Measurements from ENCODE around the gene GMDS.

The GMDS gene

DNA sequence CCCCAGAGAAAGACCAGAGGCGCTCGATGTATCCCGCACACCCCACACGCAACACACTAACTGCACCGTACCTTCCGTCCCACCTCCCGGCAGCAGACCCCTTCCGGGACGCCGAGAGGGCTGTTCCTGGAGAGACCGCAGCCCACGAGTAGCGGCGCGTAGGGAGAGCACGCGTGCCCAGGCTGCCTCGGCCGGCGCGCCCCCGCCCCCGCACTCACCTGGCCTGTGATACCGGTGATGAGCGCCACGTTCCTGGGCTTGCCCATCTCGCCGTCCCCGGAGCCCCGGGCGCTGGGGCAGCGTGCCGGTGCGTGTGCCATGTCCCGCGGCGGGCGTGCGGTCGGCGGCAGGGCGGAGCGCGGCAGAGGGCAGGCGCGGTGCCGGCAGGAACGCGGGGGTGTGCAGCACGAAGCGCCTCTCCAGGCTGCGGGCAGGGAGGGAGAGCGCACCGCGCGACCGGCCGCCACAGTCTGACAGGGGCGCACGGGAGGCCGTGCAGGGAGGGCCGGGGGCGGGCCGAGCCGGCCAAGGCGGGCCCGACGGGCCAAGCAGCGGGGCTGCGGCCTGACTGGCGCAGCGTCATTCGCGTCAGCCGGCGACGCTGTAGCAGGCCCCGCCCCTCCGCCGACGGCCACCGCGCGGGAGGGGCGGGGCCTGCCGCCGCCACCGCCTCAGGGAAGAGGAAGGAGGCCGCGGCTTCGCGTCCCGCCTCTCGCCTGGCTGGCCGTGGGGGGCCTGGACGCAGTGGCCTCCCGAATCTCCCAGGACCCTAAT, at the start of gene GMDS:
GMDS (minus strand) TSS at position 503 of the 774 bp plus-strand sequence.
- DNase-seq (ENCODE audit: low spot score): peak; percentile 89

DNA sequence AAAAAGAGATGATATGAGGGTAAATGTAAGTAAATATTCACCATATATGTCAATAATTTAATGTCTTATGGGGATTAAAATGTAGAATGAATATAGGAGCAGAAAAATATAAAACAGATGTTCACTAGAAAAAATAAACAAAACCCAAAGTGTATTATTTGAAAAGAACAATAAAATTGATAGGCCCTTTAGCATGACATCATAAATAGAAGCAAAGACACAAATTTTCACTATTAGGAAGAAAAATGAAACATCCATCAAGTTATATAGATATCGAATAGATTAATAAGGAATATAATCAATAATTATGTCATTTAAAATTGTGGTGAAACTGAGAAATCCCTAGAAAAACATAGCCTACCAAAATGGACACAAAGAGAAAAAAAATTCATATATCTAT, 40.1 kb upstream of the GMDS start:
- no peak for DNase-seq (ENCODE audit: low spot score)

DNA sequence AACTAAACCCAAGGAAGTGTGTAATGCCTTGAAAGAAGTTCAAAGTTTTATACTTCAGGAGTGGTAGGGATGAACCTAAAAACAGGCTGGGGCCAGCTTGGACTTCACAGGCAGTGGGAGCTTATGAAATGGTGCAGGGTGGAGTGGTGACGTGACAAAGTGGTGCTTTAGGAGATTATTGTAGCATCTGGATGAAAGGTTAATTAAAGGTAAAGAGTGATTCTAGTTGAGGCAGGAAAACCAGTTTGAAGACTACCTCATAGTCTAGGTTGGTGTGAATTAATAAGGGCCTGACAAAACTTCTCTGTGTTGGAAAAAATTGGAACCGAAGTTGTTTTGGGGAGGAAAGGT, 30.5 kb upstream of the GMDS start:
- no peak for DNase-seq (ENCODE audit: low spot score)

DNA sequence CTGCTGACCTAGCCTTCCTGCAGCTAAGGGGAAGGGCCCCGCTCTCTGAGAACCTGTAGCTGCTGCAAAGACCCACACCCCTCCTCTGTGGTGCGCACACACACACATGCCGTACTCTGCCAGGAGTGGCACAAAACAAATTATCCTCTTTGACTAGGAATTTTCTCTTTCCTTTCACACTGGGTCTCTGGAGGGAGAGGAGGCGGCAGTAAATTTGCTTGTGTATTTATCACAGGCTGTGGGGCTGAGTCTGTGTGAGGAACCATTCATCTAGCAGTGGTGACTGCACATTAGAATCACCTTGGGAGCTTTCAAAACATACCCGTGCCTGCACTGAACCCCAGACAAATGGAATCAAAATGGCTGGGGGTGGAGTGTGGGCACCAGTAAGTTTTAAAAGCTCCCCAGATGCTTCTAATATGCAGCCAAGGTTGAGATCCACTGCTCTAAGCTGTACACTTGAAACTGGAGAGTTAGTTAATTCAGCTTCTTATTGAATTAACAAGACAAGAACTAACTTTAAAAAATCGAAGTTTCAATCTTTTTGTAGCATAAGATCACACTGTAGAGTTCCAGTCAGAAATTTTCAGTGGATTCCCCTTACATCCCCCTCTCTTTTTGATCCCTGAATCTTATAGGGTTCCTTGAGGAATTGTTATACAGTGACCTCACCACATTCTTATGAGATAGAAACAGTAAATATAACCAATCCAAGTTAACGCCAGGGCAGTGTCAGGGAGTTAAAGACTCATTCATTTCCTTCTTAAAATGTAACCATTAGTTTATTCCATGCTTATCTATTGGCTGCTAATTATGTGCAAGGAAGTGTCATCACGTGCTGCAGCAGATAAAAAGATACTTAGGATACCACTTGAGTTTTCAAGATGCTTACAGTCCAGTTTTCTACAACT, 29.8 kb upstream of the GMDS start:
- no peak for DNase-seq (ENCODE audit: low spot score)

DNA sequence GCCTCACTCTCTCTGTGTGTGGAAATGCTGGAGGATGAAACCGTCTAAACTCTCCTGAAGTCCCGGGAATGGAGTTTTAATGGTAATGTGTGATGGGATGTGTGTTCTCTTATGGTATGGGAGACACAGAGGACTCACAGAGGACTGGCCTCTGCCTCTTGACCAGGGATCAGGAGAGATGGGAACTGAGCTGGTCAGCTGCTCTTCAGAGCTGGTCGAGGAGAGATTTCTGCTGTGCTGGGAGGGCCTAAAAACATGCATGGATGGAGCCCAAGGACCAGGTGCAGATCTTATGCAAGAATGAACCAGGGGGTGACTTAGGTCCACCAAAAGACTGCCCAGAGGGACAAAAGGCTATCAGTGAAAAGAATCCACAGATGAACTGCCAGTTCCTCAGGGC, 27.3 kb upstream of the GMDS start:
- DNase-seq (ENCODE audit: low spot score): no peak

DNA sequence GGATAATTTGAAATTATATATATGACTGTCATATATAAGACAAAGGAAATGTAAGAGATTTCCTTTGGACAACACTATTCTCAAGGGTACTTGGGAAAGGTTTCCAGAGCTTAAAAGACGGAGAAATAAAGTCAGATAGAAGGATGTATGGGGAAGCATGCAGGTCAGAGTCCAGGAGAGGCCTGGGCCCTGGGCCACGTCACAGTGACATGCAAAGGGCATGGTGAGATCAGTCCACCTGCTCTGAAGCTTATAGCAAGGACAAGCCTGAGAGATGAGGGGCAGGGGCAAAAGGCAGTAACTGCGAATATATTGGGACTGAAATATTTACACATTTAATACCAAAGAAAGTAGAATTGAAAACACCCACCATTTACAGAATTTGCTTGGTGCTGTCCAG, 24.6 kb upstream of the GMDS start:
- DNase-seq (ENCODE audit: low spot score): no peak

DNA sequence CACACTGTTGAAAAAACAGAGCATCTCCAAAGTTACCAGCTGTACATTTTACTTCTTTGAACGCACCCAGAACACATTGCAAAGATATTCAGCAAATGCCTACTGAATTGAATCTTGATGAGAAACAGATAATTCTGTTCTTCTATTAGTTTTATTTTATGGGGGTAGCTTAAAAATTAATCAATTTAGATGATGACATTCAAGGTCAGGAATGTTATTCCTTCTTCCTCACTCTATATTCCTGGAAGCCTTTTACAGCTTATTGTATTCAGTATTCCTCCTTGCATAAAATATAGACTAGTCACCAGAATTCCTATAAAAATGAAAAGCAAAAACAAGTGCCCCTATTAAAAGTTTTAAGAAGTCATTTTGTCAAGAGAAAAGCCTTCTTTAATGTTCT, 21.4 kb upstream of the GMDS start:
- DNase-seq (ENCODE audit: low spot score): no peak

DNA sequence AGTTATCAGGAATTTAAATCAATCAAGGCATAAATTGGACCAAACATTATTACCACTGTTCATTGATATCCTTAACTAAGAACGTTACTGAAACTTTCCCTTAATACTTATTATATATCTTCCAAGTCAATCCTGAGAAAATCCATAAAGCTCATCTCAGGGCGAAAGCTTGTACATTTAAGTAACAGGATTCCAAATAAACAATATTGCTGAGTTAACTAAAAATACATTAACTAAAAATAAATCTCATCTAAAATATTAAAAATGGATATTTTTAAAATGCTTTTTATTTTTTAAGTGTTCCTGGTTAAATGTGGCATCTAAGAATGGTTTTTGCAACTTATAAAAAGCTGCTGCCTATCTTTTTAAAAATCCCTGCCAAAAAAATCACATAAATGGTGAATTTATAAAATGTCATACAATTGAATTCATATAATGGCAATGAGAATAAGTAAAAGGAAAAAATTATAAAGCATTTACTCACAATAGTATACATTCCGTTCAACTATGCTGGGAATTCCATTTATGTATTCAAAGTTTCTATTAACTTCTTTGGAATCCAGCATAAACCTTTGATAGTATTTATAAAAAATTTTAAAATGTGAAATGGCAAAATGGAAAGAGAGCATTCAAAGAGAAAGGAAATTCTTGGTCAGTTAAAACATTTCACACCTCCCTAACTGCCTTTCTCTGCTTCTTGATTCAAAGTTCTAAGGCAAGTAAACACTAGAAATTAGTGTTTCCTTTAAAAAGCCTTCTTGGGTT, 20.8 kb upstream of the GMDS start:
- no peak for DNase-seq (ENCODE audit: low spot score)

DNA sequence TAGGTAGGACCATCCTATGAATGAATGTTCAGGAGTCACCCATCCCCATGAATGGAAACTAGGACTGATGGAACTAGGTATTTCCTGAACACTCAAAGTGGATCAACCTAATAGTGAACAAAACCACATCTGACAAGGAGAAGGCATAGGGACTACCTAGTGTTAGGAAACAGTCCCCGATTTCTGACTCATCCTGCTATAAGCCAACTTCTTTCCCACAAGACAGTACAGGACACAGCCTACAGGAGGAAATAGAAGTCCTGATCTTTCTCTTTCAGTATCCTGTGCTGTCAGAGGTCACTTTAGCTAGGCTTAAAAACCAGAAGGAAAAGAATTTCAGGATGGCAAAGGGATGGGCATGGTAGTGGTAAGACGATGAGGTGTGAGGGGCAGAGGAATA, 19.5 kb upstream of the GMDS start:
- DNase-seq (ENCODE audit: low spot score): no peak

DNA sequence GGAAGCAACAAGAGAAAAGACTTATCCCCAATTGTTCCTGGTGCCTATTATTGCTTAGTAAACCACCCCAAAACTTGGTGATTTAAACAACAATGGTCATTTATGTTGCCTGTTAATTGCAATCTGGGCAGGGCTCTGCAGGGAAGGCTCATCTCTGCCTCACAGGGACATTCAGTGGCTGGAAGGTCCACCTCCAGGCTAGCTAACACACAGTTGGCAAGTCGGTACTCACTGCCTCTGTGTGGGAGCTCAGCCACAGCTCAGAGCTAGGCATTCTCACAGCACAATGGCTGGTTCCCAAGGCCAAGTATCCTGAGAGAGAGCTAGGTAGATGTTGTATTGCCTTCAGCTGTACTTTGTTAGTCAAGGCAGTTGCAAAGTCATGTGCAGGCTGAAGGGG, 18.5 kb upstream of the GMDS start:
- no peak for DNase-seq (ENCODE audit: low spot score)

DNA sequence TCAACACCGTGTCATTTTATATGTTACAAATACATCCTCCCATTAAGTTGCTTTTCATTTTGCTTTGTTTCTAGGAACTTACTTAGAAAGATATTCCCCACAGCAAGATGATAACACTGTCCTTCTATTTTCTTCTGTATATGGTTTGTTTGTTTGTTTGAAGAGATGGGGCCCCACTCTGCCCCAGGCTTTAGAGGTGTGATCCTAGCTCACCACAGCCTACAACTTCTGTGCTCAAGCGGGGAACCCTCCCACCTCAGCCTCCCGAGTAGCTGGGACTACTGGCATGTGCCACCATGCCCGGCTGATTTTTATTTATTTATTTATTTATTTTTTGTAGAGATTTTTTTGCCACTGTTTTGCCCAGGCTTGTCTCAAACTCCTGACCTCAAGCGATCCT, 14.2 kb upstream of the GMDS start:
- no peak for DNase-seq (ENCODE audit: low spot score)

DNA sequence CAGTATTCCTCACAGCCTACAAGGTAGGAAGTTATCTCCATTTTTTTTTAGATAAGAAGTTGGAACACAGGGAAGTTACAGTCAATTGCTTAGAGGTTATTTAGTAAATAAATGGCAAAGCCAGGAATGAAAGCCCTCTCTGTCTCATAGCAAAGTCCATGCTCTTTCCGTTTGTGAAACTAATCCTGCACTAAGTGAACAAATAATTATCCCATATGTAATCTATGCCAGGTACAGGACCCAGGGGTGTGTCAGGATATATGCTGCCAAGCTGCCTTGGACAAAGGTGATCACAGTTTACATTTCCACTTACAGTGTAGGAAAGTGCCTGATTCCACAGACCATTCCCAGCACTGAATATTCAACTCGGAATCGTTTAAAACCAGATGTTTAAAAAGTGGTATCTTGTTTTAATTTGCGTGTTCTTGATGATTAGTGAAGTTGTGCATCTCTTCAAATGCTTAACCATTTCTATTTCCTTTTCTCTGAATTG, 13.6 kb upstream of the GMDS start:
- no peak for DNase-seq (ENCODE audit: low spot score)

DNA sequence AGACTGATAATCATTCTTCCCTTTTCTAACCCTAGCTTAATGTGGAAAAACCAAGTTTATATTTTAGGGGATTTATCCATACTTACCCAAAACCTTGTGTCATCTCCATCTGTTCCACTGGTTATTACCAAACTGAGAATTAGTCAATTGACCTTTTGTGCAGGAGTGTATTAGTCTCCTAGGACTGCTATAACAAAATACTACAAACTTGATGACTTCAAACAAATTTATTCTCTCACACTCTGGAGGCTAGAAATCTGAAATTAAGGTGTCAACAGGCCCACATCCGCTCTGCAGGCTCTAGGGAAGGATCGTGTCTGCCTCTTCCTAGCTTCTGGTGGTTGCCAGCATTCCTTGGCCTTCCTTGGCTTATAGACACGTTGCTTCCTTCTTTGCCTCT, 12.7 kb upstream of the GMDS start:
- no peak for DNase-seq (ENCODE audit: low spot score)

DNA sequence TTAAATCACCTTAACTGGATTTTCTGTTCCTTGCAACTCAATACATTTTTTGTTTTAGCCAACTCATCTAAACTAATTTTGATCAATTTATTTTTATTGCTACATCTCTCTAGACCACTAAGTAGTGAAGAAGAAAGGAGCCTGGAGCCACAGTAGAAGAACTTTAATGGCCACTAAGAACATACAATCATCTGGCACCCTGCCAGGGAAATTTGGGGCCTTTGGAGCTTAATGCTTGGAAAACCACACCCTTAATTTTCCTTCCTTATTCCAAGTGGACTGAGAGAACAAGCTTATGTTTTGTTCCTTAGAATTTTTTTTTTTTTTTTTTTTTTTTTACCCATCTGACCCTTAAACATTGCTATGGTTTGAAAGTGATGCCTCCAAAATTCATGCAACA, 12.0 kb upstream of the GMDS start:
- DNase-seq (ENCODE audit: low spot score): no peak

DNA sequence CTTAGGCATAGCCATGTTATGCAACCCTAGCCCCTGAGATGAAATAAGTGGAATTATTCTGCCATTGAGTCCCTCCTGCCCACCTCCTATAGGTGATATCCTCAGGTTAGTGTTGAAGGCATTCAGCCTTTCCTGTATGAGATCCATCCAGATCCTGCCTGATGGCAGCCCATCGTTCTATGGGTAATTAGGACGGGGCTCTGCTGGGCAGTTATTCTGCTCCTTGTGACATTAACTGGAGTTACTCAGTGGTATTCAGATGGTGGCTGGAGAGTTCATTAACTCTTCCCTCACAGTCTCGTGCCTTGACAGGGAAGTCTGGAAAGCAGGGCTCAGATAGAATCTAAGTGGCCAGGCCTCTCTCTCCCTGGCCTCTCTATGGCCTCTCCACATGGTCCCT, 9.3 kb upstream of the GMDS start:
- no peak for DNase-seq (ENCODE audit: low spot score)

DNA sequence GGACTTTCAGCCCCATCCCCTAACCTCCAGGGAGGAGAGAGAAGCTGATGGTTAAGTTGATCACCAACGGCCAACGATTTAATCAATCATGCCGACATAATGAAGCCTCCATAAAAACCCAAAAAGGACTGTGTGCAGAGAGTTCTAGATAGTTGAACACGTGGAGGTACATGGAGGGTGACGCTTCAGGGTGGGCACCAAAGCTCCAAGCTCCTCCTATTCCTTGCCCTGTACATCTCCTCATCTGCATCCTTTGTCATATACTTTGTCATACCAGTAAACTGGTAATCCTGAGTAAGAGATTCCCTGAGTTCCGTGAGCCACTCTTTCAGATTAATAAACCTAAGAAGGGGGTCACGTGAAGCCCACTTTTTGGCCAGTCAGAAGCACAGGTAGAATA, 3.7 kb upstream of the GMDS start:
- DNase-seq (ENCODE audit: low spot score): no peak

DNA sequence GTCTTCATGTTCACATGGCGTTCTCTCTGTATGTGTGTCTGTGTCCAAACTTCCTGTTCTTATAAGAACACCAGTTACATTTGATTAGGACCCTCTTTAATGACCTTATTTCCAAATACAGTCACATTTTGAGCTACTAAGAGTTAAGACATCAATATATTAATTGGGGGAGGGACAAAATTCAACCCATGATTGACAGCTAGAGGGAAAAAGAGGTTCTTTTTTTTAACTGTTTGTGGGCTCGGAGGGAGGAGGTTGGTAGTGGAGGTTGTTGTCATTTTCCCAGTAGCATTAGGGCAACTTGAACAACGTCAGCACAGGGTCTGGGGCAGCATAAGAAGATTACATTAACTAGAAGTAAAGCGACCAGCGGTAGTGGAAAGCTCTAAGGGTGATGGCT, 2.3 kb upstream of the GMDS start:
- DNase-seq (ENCODE audit: low spot score): no peak

DNA sequence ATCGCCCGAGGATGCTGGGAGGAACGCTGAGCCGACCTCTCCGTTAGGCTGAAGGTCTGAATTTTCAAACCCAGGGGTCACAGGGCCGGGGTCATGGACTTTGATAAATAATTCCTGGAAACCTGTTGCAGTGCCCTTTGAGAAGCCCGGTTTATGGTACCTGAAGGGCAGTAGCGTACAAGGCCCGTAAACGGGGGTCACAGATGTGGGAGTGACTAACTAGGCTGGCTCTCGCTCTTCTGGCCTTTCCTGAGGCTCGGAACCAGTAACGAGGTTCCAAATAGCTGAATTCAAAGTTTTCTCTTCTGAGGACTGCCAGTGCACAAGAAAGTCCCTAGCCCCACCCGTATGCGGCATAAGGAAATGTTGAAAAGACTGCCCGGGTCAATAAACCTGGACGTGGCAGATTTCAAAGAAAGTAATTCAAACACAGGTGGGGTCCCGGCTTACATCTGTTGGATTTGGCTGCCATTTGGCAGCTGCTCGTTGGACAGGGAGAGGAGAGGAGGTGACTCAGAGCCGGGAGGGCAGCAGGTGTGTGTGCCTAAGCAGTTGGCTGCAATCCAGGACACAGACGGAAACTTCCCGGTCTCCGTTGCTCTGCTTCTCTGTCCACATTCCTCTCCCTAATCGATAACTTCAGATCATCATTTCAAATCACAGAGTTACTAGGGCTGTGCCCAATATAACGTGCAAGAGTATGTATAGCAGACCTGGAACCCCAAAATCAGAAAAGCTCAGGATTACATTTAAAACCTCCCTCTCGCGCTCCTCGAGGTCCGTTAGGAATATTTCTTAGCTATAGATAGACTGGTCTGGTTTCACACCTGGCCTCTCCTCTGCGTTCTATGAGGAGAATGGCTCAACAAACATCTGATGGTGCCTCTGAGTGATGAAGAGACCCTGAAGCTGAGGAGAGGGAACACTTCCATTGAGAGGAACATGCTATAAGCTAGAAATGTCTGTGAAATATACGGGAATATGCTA, 765 bp upstream of the GMDS start:
- peak; percentile 57 for DNase-seq (ENCODE audit: low spot score)

DNA sequence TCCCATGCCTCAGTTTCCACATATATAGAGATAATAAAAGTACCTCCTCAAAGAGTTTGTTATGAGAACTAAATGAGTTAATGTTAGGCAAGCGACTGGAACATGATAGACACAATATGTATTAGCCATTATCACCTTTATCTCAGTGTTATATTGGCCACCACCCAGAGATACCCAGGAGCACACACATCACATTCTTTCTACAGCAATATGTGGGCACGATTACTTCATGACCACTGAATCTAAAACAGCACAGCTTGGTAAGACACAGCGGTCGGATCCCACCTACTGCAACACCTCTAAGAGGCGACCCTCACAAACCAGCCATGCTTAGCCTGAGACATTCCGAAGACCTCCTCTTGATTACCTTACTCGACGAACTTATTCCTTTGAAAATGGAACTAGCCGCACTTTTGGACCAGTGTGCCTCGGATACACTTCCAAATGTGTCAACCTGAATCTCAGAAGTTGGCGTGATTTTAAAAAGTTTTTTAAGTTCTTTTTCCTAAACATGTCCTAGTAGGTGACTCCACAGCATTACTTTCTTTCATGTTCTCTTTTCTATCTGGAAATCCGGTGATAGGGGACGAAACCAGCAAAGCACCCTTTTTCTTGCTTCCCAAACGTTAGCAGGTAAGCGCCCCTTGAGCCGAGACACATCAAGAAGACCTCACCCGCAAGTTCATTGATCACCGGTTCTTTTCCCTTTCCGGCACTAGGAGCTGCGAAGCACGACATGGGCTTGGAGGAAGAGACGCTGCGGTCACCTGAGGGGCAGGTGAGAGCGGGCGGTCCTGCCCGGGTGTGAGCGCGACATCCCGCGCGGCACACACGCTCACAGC, 923 bp downstream of the GMDS start:
- no peak for DNase-seq (ENCODE audit: low spot score)

DNA sequence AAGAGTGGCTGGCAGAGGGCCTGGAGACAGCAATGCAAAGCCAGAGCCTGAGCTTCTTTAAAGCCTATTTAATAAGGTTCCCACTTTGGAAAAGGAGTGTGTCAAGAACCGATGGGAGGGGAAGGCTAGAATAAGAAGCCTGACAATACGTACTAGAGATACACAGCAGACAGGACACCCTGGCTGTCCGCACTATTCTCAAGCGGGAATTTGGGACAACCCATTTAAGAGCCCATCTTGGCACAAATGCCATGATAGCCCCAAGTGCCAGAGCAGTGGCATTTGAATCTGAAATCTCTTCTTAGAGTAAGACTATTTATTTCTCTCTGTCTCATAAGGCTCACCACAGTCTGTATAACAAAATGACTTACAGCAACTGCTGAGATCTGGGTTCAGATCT, 3.1 kb downstream of the GMDS start:
- no peak for DNase-seq (ENCODE audit: low spot score)
